Measurements from ENCODE around the gene KLHL13. TPM values are rescaled to one million over a fixed set of nuclear protein-coding genes. Genes with fewer than 3 reads are reported as not detected.

KLHL13 gene
- polyA plus RNA-seq, 1 donor from 2014 or later: 15.7 TPM

DNA sequence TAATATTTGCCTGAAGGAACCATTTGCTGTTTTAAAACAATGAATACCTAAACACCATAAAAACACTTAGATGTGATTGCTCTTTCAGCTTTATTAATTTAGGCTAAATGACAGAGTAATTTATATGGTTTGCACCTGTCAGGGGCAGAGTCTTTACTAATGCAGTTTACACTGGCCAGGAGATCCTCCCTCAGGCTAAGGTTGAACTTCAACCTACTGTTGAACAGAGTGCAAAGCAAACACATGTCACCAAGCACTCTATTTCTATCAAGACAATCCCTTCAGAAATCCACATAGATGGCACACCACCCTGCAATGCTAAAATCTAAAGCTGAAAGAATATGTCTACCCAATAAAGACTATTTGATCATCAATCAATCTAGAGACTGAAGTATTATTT lies 147.3 kb downstream of the KLHL13 start:
- no peaks in the 10 kb centered on the region for H3K9me2 ChIP-seq (ENCODE audit: insufficient read depth, low read length)
- H3K9ac ChIP-seq (ENCODE audit: low read length): no peak overlapping the region
- no peak for TF ChIP-seq MXI1 (conservative IDR thresholded peaks at IDR 0.05; ENCODE audit: poor library complexity, severe bottlenecking)
- no peak for TF ChIP-seq POLR2AphosphoS5 (IDR thresholded peaks at IDR 0.05)
- no peak for TF ChIP-seq EP300 (conservative IDR thresholded peaks at IDR 0.05; ENCODE audit: poor library complexity, severe bottlenecking)
- no peak for TF ChIP-seq REST (IDR thresholded peaks at IDR 0.05; ENCODE audit: borderline replicate concordance)
- no peak for TF ChIP-seq EZH2 (IDR thresholded peaks at IDR 0.05; ENCODE audit: borderline replicate concordance, insufficient read depth, low read length, poor library complexity, severe bottlenecking)
- no peak for TF ChIP-seq CTCF (IDR thresholded peaks at IDR 0.05; ENCODE audit: poor library complexity, severe bottlenecking)
- H3K79me2 ChIP-seq (replicated peaks; ENCODE audit: insufficient read depth, low read length): no peaks in the 10 kb centered on the region
- no peaks in the 10 kb centered on the region for H3K9me3 ChIP-seq (ENCODE audit: low read length)
- H3K27me3 ChIP-seq (ENCODE audit: insufficient read depth, low read depth, low read length): no peaks in the 10 kb centered on the region
- H3F3A ChIP-seq (ENCODE audit: insufficient read depth, low read length, poor library complexity, severe bottlenecking): no peaks in the 10 kb centered on the region
- no peak overlapping the region for H2AFZ ChIP-seq (ENCODE audit: low read depth, low read length)
- H3K36me3 ChIP-seq (ENCODE audit: insufficient read depth, low read length): no peaks in the 10 kb centered on the region
- no peak overlapping the region for H3K27ac ChIP-seq (ENCODE audit: low read length)
- no peak overlapping the region for H3K4me2 ChIP-seq (ENCODE audit: low read length)
- no peak overlapping the region for H3K4me3 ChIP-seq (ENCODE audit: low read length)
- no peaks in the 10 kb centered on the region for H4K20me1 ChIP-seq (ENCODE audit: insufficient read depth)

DNA sequence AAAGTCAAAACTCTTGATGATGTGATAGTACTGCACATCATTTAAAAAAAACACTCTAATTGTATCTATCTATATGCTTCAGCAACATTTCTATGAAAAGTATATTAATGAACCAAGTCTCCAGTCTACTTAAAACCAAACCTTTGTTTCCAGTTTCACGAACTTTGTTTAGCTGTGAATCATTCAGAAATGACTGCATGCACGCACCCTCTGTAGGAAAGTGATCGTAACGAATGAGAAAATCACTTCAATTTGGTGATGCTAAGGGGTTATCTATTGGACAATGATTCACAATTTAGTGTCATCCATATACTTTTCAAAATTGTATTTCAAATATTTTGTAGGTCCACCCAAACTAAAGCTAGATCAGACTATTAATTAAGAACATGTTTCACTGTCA lies 157.6 kb downstream of the KLHL13 start:
- TF ChIP-seq TAF1 (IDR thresholded peaks at IDR 0.05; ENCODE audit: low read depth) (no peak), EP300 (conservative IDR thresholded peaks at IDR 0.05; ENCODE audit: poor library complexity, severe bottlenecking) (no peak), POLR2AphosphoS5 (IDR thresholded peaks at IDR 0.05) (no peak), REST (IDR thresholded peaks at IDR 0.05; ENCODE audit: borderline replicate concordance) (no peak), EZH2 (IDR thresholded peaks at IDR 0.05; ENCODE audit: borderline replicate concordance, insufficient read depth, low read length, poor library complexity, severe bottlenecking) (no peak), SMC3 (conservative IDR thresholded peaks at IDR 0.05; ENCODE audit: poor library complexity) (no peak), CTCF (IDR thresholded peaks at IDR 0.05; ENCODE audit: poor library complexity, severe bottlenecking) (no peak), RAD21 (conservative IDR thresholded peaks at IDR 0.05) (no peak), MXI1 (conservative IDR thresholded peaks at IDR 0.05; ENCODE audit: poor library complexity, severe bottlenecking) (no peak)
- Histone ChIP-seq H3K36me3 (ENCODE audit: insufficient read depth, low read length) (no peaks in the 10 kb centered on the region), H3K27ac (ENCODE audit: low read length) (no peak overlapping the region), H3K9me2 (ENCODE audit: insufficient read depth, low read length) (no peaks in the 10 kb centered on the region), H3K9ac (ENCODE audit: low read length) (no peak overlapping the region), H3K9me3 (ENCODE audit: low read length) (no peaks in the 10 kb centered on the region), H3K27me3 (ENCODE audit: insufficient read depth, low read depth, low read length) (no peaks in the 10 kb centered on the region), H4K20me1 (ENCODE audit: insufficient read depth) (no peaks in the 10 kb centered on the region), H3K4me3 (ENCODE audit: low read length) (no peak overlapping the region), H3K4me2 (ENCODE audit: low read length) (no peak overlapping the region), H3K79me2 (replicated peaks; ENCODE audit: insufficient read depth, low read length) (no peaks in the 10 kb centered on the region), H3F3A (ENCODE audit: insufficient read depth, low read length, poor library complexity, severe bottlenecking) (no peaks in the 10 kb centered on the region), H2AFZ (ENCODE audit: low read depth, low read length) (no peak overlapping the region)
